Fibroblast of skin of abdomen (primary cell): Measurements from ENCODE around the gene XPC.

ENCODE experiments used
- DNase-seq: peaks from one replicate; pipeline ENCODE4 v3.0.0-alpha.2; 2013

Gene XPC

DNA sequence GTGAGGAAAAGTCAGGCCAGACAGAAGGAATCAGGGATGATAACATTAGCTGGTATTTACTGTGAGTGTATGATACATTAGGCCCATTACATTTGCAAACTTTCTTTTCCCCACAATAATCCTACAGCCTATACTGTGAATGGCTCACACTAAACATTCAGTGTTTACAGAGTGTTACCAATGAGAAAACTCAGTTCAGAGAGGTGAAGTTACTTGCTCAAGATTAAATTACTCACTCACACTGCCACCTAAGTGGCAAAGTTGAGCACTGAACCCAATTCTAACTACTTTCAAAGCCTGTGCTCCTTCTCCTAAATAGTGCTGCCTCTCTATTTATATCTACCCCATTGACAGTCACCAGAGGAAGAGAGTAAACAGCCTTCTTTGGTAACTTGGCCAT lies 8.5 kb downstream of the XPC start:
- no peak for DNase-seq

DNA sequence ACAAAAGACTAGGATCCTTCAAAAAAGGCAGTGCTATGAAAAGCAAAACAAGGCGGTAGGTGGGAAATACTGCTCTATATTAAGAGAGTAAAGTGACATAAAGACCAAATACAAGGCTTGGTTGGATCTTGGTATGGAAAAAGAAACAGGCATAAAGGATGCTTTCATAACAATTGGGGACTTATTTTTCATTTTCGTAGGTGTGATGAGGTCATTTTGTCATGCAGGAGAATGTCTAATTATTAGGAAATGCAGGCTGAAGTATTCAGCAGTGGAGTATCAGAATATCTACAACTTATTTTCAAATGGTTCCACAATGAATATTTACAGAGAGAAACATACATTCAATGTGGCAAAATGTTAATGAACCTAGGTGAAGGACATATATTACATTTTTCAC lies 9.0 kb downstream of the XPC start:
- DNase-seq, result no peak

DNA sequence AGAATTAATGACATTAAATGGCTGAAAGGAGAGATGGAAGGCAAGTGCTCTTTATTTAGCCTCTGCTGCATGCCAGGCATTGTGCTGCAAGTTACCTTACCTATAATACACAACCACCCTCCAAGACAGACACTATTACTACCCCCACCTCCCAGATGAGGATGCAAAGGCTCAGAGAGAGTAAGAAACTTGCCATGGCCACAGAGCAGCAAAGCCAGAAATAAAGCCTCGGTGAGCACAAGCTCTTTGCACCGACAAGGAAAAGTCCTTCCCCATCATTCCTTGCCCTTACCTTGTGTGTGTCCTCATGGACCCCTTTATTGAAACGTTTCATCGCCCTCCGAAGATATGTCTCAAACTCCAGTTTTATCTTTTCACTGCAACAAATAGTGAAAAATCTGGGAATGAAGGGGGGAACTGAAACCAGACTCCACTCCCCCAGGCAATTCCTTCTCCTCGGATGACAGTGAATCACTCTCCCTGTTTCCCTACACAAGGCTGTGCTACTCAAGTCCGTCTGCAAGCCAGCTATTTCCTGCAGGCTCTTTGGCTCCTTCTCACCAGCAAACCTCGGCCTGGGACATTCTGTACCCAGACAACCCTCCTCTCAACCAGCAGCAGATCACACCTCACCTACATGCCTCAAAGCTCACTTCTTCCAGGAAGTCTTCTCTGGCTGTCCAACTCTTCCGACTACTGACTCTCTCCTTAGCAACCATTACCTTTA lies 11.4 kb downstream of the XPC start:
- DNase-seq, result no peak

DNA sequence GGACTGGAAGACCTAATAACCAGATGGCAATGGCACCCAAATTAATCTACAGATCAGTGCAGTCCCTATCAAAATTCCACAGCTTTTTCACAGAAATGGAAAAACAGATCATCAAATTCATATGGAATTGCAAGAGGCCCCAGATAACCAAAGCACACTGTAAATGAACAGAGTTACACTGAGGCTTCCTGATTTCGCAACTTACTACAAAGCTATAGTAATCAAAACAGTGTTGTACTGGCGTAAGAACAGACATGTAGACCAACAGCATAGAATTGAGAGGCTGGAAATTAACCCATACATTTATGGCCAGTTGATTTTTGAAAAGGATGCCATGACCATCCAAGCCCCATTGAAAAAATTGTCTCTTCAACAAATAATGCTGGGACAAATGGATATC lies 16.2 kb downstream of the XPC start:
- no peak for DNase-seq

DNA sequence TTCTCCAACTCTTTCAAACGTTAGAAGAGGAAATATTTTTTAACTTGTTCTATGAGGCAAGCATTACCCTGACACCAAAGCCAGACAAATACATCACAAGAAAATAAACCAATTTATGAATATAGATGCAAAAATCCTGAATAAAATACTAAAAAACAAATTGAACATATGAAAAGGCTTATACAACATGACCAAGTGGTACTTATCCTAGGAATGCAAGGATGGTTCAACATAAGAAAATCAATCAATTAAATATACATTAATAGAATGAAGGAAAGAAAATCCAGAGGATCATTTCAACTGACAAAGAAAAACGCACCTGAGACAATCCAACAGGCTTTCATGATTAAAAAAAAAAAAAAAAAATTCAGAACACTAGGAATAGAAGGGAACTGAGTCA lies 17.1 kb downstream of the XPC start:
- DNase-seq, result no peak

DNA sequence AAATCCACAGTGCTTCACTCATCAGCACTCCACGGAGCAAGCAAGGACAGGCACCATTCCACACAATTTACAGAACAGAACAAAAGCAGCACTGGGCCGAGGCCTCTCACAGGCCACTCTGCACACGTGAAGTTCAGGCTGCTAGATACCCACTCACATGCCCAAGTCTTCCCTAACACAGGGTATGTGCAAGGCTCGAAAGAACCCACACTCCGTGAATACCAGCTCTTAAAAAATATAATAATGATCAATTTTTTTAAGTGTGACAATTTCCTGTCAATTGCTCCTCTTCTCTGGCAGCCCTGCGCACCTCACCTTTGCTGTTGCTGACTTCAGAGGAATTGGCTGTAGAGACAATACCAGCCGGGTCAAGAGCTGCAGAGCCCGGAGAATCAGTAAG lies 19.0 kb downstream of the XPC start:
- DNase-seq, result no peak

DNA sequence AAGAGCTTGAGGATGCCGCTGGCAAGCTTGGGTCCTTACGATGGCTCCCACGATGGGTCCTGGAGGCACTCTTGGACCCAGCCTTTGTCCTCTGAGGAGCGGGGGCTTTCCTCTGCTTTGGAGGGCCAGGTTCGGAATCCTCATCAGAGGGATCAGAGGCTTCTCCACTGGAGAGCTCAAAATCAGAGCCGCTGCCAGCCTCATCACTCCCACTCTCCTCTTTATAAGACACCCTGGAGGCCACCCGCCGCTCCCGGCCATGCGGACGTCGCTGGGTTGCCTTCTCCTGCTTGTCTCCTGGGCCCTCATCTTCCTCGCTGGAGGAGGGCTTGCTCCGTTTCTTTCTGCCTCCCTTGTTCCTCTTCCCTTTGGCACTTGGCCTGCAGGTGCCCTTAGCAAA lies 20.0 kb downstream of the XPC start:
- DNase-seq, result no peak

DNA sequence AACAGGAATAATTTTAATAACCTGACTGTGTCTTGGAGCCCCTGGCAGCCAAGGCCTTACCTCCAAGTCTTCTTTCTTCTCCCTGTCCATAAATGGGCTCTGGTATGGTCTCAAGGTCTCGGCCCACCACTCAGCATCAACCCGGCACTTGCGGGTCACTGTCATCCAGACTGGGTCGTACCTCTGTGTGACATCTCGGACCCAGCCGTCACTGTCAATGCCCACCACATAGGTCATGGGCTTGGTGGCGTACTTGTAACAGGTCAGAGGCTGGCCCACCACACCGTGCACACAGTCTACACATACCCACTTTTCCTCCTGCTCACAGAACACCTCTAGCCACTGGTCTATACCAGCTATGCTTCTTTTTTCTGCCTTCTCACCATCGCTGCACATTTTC lies 20.4 kb downstream of the XPC start:
- DNase-seq, result no peak

DNA sequence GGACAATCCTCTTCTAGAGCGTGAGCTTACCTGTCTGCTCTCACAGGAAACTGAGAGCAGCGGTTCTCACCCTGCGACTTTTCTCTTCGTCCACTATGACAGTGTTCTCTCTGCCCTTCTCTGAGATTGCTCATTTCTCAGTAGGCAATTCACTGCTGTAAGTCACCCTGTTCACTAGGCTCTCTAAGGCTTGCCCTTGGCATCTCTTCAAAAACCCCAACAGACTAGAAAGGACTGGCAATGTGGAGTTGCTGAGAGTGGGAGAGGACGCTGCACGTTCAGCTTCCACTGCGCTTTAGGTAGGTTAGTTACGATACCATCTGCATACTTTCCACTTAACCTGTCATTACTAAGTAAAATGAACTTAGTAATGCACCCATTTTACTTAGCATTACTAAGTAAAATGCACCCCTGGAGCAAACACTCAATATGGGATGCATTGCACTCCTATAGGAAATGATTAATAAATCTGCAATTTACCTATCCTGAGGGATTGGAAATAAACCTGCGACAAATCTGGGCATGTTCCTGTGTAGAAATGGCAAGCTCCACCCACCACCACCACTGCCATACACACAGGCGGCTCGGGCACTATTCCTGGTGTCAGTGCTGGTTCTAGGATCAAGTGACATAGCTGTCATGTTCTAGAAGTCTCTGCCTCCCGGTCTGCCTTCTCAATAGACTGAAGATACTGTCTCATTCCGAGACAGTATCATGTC lies 21.4 kb downstream of the XPC start:
- DNase-seq, result no peak

DNA sequence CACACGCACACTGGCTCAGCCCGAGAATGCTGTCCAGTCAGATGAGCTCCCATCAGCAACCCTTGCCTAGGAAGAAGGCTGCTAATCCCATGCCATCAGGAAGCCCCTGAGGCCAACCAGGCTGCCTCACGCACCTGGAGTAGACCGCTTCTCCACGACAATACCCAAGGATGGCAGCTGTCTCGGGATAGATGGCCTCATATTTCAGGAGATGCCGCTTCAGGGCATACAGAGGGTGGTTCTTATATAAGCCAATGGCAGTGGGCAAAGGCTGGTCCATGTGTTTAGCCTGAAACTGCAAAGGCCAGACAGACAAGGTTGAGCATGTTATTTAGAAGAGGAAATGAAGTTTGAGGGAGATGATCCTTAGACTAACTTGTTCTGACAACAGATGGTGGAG lies 22.2 kb downstream of the XPC start:
- no peak for DNase-seq

DNA sequence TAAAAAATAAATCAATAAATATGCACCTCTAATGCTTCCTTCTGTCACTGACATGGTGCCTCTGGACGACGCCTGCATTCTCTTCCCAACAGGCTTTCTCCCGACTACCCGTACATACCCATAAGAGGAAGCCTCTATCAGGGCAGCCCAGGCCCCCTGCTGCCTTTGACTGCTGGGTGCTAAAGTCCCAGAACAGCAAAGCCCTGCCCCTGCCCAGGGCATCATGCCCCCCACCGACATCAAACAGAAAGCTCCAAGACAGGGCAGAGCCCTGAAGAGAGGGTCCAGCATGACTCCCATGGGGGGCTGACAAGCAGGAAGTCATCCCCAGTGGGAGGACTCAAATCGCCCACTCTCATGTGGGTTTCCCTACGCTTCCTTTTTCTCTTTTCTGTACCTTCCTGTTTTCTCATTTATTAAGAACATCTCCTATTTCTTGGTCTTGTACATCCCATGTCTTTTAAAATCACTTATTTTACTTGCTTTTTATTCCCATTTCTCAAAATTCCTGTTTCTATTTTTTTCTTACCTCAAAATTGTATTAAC lies 23.4 kb downstream of the XPC start:
- DNase-seq, result no peak

DNA sequence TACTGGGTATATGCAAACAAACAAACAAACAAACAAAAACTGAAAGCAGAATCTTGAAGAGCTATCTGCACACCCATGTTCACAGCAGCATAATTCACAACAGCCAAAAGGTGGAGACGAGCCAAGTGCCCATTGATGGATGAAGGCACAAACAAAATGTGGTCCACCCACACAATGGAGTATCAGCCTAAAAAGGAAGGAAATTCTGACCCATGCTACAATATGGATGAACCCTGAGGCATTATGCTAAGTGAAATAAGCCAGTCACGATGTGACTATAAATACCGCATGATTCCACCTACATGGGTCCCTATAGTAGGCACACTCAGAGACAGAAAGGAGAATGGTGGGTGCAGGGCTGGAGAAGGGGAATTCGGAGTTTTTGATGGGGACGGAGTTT lies 24.1 kb downstream of the XPC start:
- no peak for DNase-seq

DNA sequence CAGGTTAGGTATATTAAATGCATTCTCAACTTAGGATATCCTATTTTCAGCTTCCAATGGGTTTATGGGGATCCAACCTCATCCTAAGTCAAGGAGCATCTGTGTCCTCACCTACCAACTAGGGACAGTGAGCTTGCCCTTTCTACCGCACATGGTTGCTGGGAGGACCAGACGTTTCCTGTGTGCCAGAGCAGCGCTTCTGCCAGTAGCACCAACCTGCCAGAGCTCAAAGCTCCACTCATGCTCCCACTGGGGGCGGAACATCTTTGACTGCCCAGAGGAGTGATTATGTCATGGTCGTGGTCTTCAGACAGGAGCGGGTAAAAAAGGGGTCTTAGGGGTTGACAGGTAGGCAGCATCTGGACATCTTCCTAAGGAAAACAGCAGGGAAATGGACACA lies 24.7 kb downstream of the XPC start:
- no peak for DNase-seq

DNA sequence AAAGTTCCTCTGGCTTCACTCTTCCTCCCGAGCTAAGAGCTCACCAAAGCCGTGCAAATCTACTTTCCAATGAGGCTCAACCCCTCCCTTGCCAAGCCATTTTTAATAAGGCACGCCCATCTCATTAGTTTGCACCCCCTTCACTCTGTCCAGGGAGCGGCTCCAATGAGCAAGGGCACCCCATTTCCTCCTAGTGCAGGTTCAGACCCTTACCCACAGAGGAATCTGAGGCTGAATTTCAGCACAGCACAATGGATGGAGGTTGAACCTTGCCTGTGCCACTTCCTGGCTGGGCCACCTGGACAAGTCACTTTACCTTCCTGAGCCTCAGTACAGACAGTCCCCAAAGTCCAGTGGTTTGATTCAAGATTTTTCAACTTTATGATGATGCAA lies 25.4 kb downstream of the XPC start:
- DNase-seq, result no peak

DNA sequence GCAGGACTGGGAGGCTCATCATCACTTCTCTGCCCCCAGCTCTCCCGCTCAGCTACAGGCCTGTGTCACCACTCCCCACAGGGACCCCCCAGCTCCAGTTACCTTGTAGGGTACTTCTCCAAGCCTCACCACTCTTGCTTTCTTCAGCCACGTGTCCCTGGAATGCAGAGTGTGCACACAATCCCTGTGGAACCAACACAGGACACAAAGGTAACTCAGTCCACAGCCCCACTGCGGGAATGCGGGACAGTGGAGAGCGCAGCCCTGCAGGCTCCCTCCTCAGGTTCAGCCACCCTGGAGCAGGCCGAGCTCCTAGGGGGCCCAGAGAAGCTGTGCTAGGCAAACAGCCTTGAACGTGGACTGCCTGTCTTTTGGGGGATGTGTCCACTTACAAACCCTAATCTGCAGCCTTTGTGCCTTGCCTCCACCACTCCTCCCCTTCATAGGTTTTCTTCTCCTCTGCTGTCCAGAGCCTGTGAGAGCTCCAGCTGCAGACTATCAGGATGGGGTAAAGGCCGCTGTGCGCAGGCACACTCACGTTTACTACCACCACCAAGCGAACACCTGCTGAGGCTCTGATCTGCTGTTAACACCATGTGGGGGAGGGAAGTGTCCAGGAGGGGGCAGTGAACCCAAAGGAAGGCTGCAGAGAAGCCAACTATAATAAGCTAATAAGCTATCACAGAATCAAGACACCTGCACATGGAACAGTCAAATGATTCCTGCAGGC lies 26.0 kb downstream of the XPC start:
- no peak for DNase-seq

DNA sequence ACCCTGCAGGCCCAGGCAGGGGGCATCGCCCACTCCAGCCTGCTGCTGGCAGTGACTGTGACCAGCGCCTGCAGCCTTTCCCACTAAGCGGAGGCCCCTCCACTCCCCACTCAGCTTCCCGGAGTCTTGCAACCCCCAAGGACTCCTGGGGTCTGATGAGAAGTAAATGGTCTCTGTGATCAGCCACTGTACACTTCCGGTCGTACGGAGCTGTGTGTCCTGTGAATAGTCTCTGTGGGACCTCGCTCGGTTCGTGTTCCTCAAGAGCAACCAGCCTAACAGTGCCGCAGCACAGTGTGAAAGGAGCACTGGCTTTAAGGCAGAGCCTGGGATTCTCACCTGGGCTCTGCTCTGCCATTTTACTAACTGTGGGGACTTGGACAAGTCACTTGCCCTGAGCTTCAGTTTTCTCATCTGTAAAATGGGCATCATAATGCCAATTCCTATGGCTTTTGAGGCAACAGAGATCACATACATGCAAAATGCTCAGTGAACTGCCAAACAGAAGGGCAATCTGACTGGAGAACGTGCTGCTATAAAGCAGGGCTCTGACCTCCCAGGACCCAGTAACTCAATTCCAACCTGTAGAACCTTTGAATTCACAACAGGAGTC lies 26.8 kb downstream of the XPC start:
- DNase-seq, result no peak

DNA sequence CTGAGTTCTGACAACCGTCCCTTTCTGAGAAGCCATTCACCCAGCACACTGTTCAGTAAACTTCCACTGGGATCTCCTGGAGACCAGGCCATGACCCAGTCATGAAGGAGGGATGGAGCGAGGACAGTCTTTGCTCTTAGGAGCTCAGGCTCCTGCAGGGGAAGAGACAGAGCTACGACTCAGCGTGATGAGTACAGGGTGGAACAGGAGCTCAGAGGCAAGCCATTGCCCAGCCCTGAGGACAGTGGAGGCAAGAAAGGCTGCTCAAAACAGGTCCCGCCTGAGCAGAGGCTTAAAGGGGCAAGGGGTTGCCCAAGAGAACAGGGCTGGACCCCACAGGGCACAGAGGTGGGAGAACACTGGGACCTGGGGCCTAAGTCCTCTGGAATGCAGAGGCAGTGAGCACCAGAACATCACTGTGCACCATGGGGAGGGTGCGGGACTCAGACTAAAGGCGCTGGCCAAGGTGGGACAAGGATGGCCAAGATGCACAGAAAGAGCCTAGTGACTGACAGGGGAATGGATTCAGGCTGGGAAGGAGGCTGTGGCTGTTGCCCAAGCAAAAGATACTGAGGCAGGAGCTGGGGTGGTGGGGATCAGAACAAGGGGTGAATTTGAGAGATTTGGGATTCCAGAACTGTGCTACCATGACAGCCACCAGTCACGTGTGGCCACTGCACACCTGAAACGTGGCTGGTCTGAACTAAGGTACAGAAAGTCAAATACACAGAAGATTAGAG lies 27.7 kb downstream of the XPC start:
- no peak for DNase-seq

DNA sequence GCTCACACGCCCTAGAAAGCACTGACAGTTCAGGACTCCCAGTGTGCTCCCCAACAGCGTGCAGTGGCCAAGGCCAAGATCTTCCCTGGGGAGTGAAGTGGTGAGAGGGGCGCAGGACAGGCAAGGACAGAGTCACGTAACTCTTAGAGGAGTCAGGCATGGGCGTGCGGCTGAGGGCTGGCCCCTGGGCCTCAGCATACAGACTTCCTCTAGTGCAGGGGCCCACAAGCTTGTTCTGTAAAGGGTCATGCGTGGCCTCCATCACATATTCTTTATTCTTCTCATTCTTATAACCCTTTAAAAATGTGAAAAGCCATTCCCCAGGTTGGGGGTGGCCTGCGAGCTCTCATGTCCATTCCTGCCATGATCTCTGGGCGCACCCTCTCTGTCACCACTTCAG lies 28.3 kb downstream of the XPC start:
- no peak for DNase-seq

DNA sequence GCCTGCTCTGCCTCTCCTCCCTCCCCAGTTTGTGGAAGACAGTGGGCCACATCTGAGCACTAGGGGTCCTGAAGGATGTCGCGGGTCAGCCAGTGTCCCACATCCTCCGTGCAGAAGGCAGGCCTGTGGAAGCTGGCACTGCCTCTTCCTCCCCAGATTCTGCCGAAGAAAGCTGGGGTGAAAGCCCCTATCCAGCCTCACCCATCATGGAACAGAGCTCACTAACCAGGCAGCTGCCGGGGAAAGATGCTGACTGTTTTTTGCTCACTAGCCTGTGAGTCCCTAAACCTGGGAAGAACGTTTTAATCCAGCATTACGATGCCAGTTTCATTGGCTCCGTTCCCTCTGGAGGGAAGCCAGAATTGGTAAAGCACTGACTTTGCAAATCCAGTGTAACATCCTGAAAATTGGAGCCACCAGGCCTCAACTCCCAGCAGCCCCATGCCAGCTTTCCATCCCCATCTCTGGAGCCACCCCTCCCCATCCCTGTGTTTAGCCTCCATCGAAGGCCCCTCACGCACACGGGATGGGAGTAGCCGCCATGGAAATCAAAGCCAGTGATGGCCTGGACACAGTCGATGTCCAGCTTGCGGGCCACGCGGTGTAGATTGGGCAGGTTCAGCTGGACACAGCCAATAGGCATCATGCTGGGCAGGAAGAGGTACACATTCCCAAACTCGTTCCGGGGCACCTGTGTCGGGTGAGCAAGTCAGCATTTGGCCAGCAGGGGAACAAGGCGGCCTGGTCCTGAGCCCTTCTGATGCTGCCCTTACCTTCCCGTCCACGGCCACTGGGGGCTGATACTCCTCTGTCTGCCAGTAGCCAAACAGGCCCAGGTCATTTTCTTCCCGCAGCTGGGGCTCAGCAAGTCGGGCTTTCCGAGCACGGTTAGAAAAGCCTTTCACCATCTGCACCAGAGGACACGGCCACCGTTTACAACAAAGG lies 30.1 kb downstream of the XPC start:
- DNase-seq, result no peak

DNA sequence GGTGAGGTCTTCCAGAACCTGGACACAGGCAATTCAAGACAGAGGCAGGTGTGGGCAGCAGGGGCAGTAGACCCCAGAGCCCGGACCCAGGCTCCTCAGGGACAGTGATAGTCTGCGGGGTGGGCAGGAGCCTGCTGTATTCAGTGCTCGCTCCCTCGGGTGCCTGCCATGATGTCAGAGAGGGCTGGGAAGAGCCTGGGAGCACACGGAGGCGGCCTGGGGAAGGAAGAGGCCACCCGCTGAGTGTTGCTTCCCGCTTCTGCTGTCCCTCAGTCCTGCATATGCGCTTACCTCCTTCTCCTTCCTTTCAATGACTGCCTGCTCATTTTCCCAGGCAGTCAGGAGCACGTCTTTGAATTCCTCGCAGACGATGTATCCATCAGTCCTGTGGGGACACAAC lies 30.8 kb downstream of the XPC start:
- no peak for DNase-seq

DNA sequence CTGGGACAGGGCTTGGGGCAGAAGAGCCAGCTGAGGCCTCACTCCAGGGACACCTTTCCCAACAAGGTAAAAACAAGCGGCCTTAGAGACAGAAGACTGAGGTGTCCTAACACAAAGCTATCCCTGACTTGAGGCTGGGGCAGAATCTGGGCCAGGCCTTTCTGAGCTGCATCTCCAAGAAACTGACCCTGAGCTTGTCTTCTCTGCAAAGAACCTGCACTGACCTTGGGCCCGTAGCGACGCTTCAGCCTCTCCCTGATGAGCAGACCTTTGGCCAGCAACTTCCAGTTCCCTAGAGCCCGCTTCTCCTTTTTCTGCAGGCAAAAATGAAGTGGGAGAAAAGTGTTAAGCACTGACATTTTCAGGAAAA lies 31.4 kb downstream of the XPC start:
- no peak for DNase-seq
